NCI-H2171 treated with DMSO at 0.1 percent for 48 hours (cell line): ENCODE data around the gene KIF16B.
"Not testable (repeated sequence)": the region's sequence is repeated elsewhere in the genome, so short reads cannot be mapped to it uniquely, and the experiment has no call there.

Experiments
- DNase-seq: peaks from one replicate; lab custom pipeline; 2025; lab: John Stamatoyannopoulos, UW

KIF16B gene

DNA sequence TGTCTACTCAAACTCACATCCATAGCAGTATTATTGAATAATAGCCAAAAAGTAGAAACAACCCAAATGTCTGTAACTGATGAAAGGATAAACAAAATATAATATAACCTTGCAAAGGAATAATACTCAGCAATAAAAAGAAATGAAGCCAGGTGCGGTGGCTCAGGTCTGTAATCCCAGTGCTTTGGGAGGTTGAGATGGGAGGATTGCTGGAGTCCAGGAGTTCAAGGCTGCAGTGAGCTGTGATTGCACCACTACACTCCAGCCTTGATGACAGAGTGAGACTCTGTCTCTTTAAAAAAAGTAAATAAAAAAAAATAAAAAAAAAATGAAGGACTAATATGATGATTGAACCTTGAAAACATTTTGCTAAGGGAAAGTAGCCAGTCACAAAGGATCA is 22.1 kb upstream of the KIF16B start:
- no peak for DNase-seq

- DNase-seq: no peak
These were observed 16.9 kb upstream of the KIF16B start for GRCh38 chr20:16590041-16590633.

GRCh38 chr20:16589623-16590022 is 16.4 kb upstream of the KIF16B start:
- no peak for DNase-seq

DNA sequence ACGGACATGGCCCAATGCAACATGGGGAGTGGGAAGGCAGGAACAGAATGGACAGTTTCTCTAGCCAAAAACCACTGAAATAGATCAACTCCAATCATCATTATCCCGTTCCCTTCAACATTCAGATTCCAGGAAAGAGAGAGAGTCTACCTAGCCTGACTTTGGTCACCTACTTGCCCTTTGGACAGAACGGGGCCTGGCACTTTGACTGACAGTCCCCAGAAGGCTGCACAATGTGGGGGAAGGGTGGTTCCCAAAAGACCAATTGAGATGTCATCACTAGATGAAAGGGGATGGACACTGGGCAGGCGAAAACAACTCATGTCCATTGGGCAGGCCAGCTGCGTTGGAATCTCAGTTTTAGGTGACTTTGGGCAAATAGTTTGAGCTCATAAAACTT is 15.0 kb upstream of the KIF16B start:
- DNase-seq: no peak

DNA sequence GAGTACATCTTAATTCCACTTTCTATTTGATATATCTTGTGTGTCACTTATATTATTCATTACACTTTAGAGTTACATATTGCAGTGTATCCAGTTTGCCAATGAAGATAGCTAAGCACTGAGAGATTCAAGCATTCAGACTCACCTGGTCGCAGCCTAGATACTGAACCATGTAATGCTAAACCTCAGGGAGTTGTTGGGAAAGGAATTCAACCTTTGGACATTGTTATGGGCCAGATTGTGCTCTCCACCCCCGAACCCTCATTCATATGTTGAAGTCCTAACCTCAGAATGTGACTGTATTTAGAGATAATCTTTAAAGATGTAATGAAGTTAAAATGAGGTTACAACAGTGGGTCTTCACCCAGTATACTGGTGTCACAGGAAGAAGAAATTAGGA is 13.8 kb upstream of the KIF16B start:
- DNase-seq: no peak

- DNase-seq: no peak
These were observed 10.2 kb upstream of the KIF16B start for GRCh38 chr20:16583474-16583873.

GRCh38 chr20:16581241-16581640 is 8.0 kb upstream of the KIF16B start:
- no peak for DNase-seq

DNA sequence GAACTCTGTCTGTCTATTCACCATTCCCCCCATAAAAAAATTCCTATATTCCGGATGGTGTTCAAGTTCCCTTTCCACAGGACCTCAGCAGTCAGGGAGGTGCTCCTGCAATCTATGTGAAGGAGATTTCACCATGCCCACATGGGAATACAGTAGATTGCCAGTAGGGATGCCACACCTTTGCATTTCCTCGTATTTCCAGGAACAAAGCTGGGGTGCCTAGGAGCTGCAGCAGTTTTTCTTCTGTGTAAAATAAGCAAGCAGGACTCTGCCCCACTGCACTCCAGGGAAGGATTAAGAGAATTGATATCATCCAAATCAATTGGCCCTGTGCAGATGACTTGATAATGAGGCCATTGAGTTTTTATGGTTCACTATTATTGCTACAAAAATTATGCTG is 7.4 kb upstream of the KIF16B start:
- DNase-seq: peak; percentile 29

DNA sequence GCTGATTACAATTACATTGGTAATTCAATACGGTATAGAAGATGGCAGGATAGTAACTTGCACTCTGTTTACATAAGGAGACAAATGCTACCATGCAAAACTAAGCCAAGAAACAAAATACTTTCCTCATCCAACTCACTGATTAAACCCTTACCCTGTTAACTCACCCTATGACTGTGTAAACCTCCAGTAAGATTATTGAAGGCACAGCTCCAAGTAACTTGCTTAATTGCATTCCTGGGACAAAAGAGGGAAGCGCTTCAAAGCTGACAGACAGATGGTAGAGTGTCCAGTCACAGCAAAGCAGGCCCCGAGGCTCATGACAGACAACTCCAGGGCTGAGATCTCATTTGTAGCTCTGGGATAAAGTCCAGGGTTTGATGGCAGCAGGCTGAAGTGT is 6.9 kb upstream of the KIF16B start:
- peak; percentile 74 for DNase-seq

- DNase-seq: no peak
These were observed 3.0 kb upstream of the KIF16B start for GRCh38 chr20:16576219-16576618.

DNA sequence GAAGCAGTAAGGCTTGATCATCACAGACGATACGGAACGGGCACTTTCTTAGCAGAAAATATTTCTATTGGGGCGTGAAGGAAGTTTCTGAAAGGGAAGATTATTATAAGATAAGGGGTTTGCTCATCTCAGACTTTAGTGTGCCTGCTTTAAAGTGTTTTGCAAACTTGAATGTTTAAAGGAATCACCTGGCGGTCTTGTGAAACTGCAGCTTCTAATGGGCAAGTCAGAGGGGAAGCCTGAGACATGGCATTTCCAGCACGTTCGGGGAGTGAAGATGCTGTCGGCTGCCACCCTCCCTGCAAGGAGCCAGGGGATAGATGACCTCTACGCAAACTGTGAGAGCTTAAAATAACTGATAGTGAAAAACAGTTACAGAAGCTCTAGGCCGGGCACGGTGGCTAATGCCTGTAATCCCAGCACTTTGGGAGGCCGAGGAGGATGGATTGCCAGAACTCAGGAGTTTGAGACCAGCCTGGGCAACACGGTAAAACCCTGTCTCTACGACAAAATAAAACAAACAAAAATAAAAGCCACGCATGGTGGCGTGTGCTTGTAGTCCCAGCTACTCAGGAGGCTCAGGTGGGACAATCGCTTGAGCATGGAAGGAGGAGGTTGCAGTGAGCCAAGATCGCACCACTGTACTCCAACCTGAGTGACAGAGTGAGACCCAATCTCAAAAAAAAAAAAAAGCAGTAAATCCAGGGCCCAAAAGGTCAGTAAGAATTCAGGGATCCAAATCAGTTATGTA is 2.3 kb upstream of the KIF16B start:
- DNase-seq: no peak

DNA sequence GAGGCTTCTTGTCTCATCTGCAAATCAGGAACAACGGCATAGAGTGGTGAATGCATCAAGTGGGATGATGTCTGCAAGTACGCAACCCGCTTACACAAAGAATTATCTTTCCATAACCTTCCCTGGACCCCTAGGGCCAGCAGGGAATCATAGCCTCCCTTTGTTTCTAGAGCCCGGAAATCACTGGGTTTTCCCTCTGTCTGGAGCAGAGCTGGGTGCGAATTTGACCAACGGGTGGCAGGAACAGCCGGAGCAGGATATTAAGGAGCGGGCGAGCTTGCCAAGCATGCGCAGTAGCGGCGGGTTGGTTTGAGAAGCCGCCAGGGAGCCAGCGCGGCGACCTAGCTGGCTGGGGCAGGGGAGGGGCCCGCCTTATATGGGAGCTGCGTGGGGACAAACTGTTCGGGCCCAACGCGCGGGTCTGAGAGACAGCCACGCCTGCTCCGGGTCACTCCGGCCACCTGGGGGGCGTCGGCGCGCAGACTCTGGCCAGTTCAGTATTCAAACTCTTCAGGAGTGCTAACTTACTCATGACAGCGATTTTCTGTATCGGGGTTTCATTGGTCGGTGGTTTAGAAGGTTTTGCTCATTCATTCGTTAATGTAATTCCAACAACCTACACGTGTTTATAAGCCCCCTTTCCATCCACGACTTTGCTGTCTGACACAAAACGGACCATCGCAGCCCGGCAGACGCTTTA is 1.6 kb upstream of the KIF16B start:
- peak; percentile 80 for DNase-seq

DNA sequence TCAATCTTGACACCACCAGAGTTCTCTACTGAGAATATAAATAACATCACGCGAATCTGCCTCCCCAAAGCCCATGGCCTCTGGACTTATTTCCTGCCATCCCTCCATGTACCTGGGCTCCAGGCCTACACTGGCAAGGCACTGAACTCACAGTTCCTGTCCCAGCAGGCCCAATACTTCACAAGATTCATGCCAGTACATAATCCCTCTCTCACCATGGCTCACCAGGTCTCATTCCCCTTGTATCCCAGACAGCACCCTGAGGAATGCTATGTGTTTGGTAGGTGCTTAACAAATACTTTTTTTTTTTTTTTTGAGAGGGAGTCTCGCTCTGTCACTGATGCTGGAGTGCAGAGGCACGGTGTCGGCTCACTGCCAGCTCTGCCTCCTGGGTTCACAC is 1.9 kb downstream of the KIF16B start:
- DNase-seq: no peak

DNA sequence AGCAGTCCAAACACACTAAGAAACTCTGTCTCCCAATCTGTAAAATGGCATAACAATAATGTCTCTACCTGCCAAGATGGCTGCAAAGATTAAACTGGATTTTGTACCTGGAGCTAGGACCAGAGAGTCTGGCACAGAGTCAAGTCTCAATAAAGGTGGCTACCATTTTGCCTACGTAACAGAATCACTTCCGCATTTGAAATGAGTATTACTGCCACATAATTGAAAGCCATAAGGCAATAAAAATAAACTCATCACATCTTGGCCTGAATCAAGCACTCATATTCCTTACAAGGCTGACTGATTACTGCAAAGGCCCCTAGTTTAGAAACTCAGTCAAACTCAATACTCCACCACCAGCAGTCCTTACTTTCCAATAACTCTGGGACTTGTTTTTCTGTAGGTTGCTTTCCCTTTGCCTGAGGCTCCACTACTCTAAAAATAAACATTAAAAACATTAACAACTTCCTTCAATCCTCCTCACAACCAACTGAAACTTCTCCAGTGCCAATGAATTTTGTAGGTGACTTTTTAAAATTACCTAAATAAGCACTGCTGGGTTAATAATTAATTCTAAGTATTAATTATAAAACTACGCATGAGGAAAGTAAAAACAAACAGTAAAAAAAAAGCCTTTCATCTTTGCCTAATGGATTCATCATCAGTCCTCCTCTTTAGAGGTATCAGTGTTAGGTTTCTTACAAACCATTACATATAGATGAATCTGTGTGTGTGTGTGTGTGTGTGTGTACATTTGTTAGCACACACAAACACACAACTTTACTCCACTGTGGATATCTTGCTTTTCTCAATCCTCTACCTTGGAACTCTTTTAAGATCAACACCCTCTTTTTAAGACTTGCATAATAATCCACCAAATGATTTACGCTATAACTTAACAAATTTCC is 3.7 kb downstream of the KIF16B start:
- DNase-seq: no peak

DNA sequence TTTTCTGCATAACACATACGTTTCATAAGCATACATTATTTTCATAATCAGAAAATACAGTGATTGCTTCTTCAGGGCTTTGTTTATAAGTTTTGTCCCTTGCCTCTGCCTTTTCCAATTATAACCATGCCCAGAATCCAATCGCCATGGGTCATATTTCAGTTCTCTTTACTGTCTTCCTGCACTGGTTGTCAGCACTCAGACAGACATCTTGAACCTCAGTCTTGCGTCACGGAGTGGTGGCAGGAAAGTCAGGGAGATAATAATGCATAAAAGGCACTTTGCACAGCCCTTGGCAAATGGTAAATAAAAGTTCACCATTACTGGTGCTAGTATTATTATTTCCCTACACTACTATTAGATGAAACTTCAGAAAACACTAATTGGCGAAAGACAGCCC is 7.2 kb downstream of the KIF16B start:
- DNase-seq: no peak

DNA sequence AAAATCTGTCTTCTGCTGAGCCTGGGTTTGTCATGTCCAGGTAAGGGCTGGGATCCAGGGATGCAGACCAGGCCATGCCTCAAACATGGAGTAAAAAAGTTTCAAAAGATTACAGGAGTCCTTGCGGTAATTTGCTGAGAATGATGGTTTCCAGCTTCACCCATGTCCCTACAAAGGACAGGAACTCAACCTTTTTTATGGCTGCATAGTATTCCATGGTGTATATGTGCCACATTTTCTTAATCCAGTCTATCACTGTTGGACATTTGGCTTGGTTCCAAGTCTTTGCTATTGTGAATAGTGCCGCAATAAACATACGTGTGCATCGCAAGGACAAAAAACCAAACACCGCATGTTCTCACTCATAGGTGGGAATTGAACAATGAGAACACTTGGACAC is 9.2 kb downstream of the KIF16B start:
- DNase-seq: not testable (repeated sequence)

GRCh38 chr20:16563066-16563806 is 10.0 kb downstream of the KIF16B start:
- no peak for DNase-seq

DNA sequence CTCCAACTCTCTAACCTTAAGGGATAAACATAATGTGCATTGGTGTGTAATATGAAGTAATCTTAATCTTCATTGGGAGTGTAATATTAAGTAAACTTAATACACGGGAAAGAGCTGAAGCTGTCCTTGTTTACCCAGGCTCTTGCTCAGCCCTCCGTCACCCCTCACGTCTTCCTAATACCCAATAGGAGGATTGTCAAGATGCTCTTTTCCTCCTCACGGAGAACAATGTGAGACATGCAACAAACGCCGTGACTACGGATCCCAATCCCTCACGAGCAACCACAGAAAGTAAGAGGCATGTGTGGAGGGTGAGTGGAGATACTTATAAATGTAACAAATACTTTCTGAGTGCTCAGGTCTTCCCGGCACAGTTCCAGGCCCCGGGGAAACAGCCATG is 11.0 kb downstream of the KIF16B start:
- DNase-seq: no peak

DNA sequence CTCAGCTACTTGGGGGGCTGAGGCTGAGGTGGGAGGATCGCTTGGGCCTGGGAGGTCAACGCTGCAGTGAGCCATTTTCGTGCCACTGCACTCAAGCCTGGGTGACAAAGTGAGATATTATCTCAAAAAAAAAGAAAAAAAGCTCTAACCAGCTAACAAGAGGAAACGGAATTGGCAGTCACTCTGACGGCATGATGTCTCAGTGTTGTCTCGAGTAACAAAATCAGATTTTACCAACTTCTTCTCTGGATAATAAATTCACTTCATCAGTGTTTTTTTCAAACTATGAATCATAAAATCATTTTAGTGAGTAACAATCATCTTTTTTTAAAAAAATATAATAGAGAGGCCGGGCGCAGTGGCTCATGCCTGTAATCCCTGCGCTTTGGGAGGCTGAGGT is 12.6 kb downstream of the KIF16B start:
- no peak for DNase-seq

DNA sequence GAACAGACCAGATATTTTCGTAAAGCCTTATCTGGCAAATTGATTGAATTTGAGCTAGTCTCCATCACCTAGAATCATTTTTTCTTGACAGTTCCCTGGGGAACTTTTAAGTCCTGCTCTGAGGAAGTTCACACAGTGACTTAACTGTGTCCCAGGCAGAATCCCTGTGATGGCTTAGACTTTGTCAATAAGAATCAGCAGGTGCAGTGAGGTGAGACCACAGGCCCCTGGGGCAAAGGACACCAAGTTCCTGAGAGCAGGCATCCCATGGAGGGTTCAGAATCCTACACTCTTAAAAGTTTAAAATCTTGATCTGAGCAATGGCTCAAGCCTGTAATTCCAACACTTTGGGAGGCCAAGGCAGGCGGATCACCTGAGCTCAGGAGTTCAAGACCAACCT is 13.0 kb downstream of the KIF16B start:
- DNase-seq: no peak

- no peak for DNase-seq
These were observed 16.9 kb downstream of the KIF16B start for GRCh38 chr20:16556301-16556700.

- DNase-seq: peak; percentile 39
These were observed 17.5 kb downstream of the KIF16B start for GRCh38 chr20:16555754-16556153.
